Stomach (tissue), 4 donors: ENCODE results near the gene PKD1.

Experiments used
- POLR2AphosphoS5 ChIP-seq, 3 donors: sonication (generic); formaldehyde crosslinking; IDR thresholded peaks; one replicate each; pipeline ENCODE4 v1.6.1; 2016; ENCODE audit warnings: antibody characterized with exemption in 3 of 3
- TF ChIP-seq, protein P1 (sequence below), 7 experiments: fragments of 450-650 bp in 4 of 7; fragments of 200-600 bp in 3 of 7; sonication (generic) in 3 of 7; IDR thresholded peaks; one replicate each; pipeline ENCODE4 v1.5.1; 2016 to 2019; ENCODE audit warnings: antibody characterized with exemption in 7 of 7, control low read depth in 2 of 7, mild to moderate bottlenecking in 1 of 7

DNA sequence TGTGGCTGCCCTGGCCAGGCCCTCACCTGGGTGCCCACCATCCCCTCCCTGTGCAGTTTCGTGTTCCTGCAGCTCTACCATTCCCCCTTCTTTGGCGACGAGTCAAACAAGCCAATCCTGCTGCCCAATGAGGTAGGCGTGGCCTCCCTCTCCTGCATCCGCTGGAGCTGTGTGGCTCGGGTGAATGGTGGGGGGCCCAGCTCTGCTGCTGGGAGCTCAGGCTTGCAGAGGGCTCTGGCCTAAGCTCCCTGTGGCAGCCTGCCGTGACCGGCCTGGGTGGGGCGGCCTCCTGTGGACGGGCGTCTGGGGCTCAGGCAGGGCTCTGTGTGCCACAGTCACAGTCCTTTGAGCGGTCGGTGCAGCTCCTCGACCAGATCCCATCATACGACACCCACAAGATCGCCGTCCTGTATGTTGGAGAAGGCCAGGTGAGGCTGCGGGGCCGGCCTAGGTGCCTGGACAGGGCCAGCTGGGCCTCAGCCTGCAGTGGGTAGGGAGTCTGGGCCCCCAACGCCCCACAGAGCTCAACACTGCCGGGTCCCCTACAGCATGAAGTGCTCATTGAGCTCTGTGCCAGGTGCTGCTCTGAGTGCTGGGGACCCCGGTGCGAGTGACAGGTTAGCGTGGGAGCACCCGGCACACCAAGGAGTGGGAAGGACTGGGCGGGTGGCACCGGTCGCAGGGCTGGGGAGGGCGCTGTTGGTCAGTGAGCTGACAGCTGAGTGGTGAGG, 50.6 kb downstream of the PKD1 start:
- TF ChIP-seq, protein P1, sequence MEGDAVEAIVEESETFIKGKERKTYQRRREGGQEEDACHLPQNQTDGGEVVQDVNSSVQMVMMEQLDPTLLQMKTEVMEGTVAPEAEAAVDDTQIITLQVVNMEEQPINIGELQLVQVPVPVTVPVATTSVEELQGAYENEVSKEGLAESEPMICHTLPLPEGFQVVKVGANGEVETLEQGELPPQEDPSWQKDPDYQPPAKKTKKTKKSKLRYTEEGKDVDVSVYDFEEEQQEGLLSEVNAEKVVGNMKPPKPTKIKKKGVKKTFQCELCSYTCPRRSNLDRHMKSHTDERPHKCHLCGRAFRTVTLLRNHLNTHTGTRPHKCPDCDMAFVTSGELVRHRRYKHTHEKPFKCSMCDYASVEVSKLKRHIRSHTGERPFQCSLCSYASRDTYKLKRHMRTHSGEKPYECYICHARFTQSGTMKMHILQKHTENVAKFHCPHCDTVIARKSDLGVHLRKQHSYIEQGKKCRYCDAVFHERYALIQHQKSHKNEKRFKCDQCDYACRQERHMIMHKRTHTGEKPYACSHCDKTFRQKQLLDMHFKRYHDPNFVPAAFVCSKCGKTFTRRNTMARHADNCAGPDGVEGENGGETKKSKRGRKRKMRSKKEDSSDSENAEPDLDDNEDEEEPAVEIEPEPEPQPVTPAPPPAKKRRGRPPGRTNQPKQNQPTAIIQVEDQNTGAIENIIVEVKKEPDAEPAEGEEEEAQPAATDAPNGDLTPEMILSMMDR (IDR thresholded peaks at IDR 0.05) = no peak
- no peak for TF ChIP-seq POLR2AphosphoS5 (IDR thresholded peaks at IDR 0.05)
